ENCODE results near the gene PLA2G4F.

The PLA2G4F gene

GRCh38 chr15:42104095-42104891 lies 52.1 kb downstream of the PLA2G4F start:
- DNase-seq (ENCODE audit: extremely low read depth, low read depth): no peak
- TF ChIP-seq CTCF (IDR thresholded peaks at IDR 0.05; ENCODE audit: low read depth, low read length, missing control alignments): no peak
- H3K4me3 ChIP-seq (replicated peaks; ENCODE audit: low read depth, low read length): no peak overlapping the region

GRCh38 chr15:42102646-42103235 lies 53.7 kb downstream of the PLA2G4F start:
- TF ChIP-seq CTCF (IDR thresholded peaks at IDR 0.05; ENCODE audit: low read depth, low read length, missing control alignments): no peak
- H3K4me3 ChIP-seq (replicated peaks; ENCODE audit: low read depth, low read length): no peak overlapping the region
- no peak for DNase-seq (ENCODE audit: extremely low read depth, low read depth)

GRCh38 chr15:42101861-42102260 lies 54.6 kb downstream of the PLA2G4F start:
- H3K4me3 ChIP-seq (replicated peaks; ENCODE audit: low read depth, low read length): no peak overlapping the region
- no peak for TF ChIP-seq CTCF (IDR thresholded peaks at IDR 0.05; ENCODE audit: low read depth, low read length, missing control alignments)

GRCh38 chr15:42100021-42100800 lies 56.2 kb downstream of the PLA2G4F start:
- DNase-seq (ENCODE audit: extremely low read depth, low read depth): no peak
- TF ChIP-seq CTCF (IDR thresholded peaks at IDR 0.05; ENCODE audit: low read depth, low read length, missing control alignments): no peak
- H3K4me3 ChIP-seq (replicated peaks; ENCODE audit: low read depth, low read length): no peak overlapping the region

More at GRCh38 chr15:42101861-42102260, 54.6 kb downstream of the PLA2G4F start:
- DNase-seq (ENCODE audit: extremely low read depth, low read depth): no peak

GRCh38 chr15:42097018-42097417 lies 59.4 kb downstream of the PLA2G4F start:
- no peak for TF ChIP-seq CTCF (IDR thresholded peaks at IDR 0.05; ENCODE audit: low read depth, low read length, missing control alignments)
- no peak overlapping the region for H3K4me3 ChIP-seq (replicated peaks; ENCODE audit: low read depth, low read length)
- DNase-seq (ENCODE audit: extremely low read depth, low read depth): no peak

- no peak for DNase-seq (ENCODE audit: extremely low read depth, low read depth)
- TF ChIP-seq CTCF (IDR thresholded peaks at IDR 0.05; ENCODE audit: low read depth, low read length, missing control alignments): no peak
- no peak within 1 kb of the TSS for H3K4me3 ChIP-seq (replicated peaks; ENCODE audit: low read depth, low read length)
Observed at GRCh38 chr15:42094512-42094963, 61.9 kb downstream of the PLA2G4F start, which contains the start of gene PLA2G4D. TSS of gene PLA2G4D (minus strand) at chr15:42094562. CDS start at chr15:42094459, 103 bp downstream.
